GM18502 (cell line): ENCODE results near the gene MPPE1.
"Not testable (repeated sequence)": the region's sequence is repeated elsewhere in the genome, so short reads cannot be mapped to it uniquely, and the experiment has no call there.

Experiments
- ATAC-seq: cut with Tn5 transposase; IDR thresholded peaks from one replicate; pipeline ENCODE4 v1.9.1; 2021; ENCODE audit warnings: mild to moderate bottlenecking; ENCODE audit not compliant: unreplicated experiment, poor library complexity

MPPE1 gene

DNA sequence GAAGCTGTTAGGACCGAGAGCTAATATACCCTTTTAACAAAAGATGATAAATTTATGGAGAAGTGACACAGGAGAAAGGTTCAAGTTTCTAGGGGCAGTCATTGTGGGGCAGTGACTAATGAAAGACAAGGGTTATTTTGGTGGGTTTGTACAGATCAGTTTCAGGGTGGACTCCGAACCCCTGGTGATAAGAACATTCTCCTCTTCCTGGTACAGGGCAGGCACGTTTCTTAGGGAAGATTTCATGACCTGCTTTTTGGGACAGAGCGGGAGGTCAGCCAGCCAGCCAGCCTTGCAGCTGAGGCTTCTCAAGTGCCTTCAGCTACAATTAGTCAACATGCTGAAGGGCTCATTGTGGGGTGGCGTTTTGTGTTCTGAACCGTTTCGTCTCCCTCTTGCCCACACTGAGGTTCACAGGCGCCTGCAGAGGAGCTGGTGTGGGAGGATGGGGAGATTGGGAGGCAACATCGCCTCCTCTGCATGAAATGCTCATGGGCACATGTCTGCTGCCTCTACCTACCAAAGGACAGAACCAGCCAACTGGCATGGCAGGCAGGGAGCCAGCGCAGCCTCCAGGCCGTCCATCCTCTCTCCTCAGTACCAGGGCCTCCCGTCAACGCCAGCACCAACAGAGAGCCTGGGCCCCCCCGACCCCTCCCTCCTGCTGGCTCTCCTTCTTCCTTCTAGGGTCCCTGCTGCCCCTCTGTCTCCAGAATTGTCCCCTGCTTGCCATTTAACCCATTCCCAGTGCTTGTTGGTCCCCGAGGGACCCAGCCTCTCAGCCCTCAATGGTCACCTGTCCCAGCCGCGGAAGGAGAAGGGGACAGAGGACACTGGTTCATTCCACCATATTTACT, 47.3 kb downstream of the MPPE1 start:
- no peak for ATAC-seq

DNA sequence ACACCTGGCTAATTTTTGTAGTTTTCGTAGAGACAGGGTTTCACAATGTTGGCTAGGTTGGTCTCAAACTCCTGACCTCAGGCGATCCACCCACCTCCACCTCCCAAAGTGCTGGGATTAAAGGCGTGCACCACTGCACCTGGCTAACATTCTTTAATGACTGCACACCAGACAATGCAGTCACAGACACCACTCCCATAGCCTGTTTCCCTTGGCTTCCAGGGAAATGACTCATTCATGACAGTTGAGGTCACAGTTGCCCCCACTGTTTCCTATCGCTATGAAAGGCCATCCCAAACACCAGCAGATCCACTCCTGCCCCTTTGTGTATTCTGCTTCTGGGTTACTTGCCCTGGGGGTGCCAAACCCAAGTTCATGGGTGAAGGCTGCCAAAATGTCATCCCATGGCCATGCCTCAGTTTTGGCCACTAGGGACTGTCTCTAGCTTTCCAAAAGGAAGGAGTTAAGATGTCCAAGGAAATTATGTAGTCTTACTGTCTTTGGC, 48.2 kb downstream of the MPPE1 start:
- no peak for ATAC-seq

DNA sequence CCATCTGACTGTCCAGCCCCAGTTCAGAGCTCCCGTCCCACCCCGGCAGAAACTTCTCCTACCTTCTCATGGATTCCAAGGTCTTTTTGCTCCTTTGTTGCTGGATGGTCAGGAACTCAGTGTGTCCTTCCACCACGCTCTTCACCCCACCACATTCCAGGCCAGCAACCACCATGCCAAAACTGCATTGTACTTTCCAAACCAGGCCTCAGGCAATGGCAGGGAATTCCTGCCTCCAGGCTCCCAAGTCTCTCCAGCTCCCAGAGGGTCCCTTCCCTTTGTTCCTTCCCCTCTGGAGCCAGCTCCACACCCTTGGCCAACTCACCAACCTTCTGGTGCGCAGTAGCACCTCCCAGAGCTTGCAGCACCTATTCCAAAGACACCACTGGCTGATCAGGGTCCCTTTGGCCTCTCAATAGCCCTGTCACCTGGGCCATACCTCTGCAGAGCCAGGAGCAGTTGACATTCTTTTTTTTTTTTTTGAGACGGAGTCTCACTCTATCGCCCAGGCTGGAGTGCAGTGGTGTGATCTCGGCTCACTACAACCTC, 48.8 kb downstream of the MPPE1 start:
- ATAC-seq: no peak

DNA sequence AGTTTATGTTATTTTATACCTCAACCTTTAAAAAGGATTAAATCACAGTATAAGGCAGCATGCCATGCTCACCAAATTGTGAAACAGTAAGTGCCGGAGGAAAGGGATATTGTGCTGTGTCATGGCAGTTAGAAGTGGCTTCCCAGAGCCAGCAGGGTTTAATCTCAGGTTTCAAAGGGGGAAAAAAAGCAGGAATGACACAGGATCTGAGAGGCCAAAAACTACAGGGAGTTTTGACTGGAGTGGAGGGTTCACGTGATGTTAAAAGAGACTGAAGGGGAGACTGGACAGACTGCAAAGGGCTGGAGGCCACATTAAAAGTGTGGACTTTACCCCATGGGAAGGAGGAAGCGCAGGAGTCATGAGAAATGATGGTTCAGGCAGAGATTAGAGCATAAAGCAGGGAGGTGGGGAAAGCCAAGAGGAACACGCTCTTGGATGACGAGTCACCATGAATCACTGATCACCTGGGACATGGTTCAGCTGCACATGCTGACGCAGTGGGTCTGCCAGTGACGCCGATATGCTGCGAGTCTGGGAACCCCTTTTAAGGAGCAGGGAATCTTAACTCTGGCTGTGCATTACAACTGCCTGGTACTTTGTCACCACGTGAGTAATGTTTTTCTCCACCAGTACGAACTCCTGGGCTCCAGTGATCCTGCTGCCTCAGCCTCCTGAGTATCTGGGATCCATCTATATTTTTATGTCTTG, 50.8 kb downstream of the MPPE1 start:
- ATAC-seq: no peak

DNA sequence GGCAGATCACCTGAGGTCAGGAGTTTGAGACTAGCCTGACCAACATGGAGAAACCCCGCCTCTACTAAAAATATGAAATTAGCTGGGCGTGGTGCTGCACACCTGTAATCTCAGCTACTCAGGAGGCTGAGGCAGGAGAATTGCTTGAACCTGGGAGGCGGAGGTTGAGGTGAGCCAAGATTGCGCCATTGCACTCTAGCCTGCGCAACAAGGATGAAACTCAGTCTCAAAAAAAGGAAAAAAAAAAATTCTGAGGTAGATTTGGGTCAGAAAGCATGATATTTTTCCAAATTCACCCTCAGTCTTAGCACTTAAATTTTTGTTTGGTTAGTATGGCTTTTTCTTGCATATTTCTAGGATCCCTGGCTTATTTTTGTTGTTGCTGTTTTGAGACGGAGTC, 53.6 kb downstream of the MPPE1 start:
- ATAC-seq: not testable (repeated sequence)

DNA sequence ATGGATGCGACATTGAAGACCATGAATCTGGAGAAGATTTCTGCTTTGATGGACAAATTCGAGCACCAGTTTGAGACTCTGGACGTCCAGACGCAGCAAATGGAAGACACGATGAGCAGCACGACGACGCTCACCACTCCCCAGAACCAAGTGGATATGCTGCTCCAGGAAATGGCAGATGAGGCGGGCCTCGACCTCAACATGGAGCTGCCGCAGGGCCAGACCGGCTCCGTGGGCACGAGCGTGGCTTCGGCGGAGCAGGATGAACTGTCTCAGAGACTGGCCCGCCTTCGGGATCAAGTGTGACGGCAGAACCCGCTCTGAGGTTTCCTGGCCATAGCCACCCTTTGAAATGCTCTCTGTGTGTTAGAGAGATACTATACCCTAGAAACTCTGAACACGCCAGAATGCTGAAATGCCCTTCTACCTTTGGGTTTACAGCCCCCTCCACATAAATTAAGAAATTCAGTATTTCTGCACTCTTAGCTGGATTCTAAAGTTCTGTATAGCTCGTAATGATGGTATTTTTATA, 56.2 kb downstream of the MPPE1 start:
- peak; percentile 23 for ATAC-seq

DNA sequence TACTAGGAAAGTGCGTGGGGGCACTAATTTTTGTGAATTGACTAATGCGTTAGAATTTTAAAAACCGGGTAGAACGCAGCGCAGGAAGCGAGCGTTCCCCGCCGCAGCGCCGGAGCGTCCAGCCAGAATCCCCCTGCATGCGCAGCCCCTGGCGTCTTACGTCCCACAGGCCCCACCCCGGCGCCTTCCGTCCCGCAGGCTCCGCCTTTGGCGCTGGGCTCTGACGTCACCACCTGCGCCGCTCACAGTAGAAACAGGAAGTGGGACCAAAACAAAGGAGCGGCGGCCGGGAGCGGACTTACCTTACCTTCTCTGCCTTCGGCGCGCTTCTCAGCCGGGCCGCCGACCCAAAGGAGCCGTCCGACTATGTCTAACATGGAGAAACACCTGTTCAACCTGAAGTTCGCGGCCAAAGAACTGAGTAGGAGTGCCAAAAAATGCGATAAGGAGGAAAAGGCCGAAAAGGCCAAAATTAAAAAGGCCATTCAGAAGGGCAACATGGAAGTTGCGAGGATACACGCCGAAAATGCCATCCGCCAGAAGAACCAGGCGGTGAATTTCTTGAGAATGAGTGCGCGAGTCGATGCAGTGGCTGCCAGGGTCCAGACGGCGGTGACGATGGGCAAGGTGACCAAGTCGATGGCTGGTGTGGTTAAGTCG, 56.8 kb downstream of the MPPE1 start, which contains the start of gene CHMP1B:
TSS of gene CHMP1B (plus strand) at position 268 of the 660 bp plus-strand sequence. CDS start at position 367, 99 bp downstream.
- ATAC-seq: peak; percentile 93

DNA sequence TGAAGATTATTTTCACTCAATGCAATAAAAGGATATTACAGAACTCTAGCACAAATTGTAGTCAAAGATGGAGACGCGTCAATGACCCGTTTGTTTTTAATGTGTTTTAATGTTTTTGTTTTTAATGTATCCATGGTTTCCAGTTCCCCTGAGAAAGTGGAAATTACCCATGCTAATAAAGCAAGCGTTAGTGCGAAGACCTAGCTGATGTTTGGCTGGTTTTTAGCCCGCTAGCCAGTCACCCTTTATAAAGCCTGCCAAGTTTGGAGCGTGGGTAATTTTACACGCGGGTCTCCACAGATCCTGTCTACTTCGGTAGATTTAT, 57.3 kb downstream of the MPPE1 start:
- peak; percentile 39 for ATAC-seq

DNA sequence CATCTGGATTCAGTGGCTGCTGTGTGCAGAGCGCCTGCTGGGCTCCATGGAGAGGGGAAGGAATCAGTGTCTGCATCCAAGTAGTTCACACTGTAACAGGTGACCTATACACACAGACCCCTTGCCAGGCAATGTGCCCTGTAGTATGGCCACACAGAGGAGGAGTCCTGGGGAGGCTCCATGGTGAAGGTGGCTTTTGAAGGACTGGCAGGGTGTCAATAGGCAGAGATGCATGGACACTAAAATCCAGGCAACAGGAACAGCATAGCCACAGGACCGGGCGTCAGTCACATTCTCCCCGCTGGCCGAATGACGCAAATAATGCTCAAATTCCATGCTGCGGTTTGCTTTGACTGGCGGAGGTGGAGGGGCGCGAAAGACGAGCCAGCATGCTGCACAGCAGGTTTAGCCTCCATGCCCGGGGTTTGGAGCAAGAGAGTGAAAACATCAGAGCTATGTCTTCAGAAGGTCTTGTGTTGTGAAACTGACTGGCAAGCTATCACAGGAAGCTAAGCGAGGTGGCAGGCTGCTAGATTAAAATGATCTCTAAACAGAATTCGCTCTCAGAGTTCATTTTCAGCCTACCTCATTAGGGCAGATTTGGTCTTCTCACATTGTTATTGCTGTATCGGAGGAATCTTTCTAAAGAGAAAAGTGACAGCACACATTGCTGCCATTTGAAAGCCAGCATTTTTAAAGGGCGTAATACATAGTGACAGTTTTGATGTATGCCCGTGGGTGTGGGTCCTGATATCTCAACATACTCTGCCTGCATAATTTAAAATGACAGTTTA, 58.1 kb downstream of the MPPE1 start:
- ATAC-seq: no peak

DNA sequence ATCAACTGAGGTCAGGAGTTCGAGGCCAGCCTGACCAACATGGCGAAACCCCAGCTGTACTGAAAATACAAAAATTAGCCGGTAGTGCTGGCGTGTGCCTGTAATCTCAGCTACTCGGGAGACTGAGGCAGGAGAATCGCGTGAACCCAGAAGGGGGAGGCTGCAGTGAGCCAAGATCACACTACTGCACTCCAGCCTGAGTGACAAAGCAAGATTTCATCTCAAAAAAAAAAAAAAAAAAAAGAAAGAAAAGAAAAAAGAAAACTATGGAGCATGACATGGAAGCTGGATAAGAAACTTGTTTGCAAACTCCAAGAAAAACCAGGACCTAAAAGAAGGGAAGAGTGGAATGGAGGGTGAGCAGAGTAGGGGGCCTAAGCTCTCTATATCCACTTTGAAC, 58.8 kb downstream of the MPPE1 start:
- no peak for ATAC-seq

DNA sequence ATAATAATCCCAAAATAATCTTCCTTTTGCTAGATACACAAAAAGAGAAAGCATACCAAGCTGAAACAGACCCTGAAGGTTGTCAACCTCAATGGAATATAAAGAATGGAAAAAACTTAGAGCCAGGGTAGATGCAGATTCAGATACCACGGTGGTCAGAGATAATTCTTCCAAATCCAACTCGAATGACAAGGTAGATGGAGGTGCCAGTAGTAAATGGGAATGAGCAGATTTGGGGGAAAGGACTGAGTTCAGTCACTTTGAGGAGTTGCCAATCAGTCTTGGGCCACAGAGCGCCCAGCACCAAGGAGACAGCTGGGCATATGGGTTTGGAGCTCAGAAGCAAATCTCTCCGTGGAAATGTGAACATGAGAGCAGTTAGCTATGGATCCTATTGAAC, 60.3 kb downstream of the MPPE1 start:
- no peak for ATAC-seq

DNA sequence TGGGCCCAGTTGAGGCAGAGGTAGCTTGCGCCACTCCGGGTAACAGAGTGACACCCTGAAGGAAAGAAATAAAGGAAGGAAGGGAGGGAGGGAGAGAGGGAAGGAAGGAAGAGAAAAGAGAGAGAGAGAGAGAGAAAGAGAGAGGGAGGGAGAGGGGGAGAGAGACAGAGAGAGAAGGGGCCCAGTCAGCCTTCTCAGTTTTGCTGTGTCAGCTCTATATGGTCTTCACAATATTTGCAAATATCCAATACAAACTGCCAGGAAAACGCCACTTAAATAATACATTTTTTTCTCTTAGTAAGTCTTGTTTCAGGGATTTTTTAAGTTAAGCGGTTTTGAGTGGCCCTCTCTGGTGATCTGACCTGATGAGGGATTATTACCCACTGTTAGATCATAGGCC, 62.5 kb downstream of the MPPE1 start:
- ATAC-seq: no peak

DNA sequence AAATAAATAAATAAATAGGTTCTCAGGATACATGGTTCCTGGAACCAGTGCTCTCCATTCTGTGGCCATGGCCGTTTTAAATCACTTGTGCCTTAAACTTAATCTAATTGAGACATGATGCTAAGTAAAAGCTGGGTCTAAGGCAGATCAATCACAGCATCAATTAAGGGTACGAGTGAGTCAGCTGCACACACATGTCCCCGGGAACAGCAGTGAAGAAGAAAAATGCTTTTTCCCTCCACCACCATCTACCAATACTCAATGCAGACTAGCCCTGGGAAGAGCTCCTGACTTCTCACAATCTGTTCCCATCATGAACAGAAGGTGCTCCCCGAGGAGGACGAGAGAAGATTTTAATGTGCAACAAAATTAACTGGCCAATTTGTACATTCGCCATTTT, 63.7 kb downstream of the MPPE1 start:
- ATAC-seq: no peak

DNA sequence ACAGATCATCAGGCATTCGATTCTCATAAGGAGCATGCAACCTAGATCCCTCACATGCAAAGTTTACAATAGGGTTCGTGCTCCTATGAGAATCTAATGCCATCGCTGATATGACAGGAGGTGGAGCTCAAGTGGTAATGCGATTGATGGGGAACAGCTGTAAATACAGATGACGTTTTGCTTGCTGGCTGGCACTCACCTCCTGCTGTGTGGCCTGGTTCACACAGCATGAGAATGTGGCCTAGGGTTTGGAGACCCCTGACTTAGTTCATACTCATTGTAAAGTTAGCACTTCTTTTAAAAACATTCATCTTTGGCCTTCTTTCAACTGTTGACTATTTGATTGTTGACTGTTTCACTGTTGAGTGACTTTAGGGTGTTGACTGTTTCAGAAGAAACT, 65.6 kb downstream of the MPPE1 start:
- no peak for ATAC-seq

DNA sequence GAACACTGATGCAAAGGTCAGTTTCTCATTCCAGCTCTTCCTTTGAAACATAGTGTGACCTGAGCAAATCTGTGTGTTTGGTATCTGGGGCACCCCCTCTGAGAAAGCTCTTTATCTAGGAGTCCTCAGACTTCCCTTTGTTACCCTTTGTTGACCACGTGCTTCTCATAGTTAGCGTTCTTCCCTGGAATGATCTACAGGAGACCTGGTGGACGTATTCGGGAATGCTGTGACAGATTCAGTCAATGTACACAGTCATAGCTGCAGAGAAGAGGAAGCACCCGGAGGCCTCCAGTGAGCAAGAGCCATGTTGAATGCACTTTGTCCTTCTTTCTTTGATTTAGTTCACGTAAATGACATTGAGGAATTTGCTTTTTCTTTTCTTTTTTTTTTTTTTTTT, 67.6 kb downstream of the MPPE1 start:
- ATAC-seq: no peak

DNA sequence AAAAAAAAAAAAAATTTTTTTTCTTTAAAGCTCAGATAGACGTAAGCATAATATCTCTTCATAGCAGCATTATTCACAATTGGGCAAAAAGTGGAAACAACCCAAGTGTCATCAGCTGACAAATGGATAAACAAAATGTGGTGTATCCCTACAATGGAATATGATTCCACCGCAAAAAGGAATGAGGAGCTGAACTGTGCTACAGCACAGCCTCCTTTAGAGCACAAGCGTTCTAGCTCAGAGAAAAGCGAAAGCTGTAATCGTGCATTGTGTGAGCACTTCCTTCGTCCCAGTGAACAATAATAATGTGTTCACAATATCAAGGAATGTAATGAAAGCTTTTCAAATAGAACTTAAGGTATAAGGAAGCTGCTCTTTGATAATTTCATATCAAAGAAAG, 68.6 kb downstream of the MPPE1 start:
- ATAC-seq: no peak

DNA sequence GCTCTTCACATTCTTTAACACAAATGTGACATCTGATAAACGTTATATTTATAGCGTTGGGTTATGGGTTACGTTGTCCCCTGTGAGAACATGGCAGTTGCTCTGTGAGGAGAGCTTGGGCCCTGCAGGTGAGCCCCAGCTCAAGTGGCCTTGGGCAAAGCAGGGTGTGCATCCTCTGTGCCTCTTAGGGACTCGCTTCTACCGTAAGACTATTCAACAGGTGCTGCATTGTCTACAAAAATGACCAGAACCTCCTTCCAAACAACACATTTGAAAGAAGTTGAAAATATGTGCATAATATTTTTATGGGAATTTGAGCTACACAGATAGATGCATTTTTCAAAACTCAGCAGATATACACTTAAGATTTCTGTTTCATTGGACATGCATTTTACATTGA, 73.3 kb downstream of the MPPE1 start:
- ATAC-seq: no peak
